ENCODE results near the gene XKRX.

The XKRX gene

GRCh38 chrX:100928660-100929613, at the start of gene XKRX:
XKRX (minus strand) TSS chrX:100928917; CDS start chrX:100928304, 613 bp downstream.
- peak; percentile 16 for DNase-seq

DNA sequence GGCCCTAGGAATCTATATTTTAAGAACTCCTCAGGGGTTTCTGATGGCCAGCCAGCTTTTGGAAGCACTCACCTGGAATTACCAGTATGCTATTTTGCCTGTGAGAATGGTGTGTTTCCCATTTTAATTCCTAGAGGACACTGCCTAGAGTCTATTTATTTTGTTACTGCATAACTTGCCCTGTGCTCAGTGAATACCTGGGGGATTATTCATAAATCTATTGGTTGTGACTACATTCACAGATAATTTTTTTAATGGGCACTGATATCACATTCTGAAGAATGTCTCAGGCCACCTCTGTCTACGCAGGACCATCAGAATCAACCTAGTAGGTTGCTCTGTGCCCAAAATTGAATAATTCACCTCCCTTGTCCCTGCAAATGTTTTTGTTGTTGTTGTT, 47.5 kb upstream of the XKRX start:
- DNase-seq = no peak

- DNase-seq = no peak
Observed at GRCh38 chrX:100975212-100975611, 46.5 kb upstream of the XKRX start.

- DNase-seq = no peak
Observed at GRCh38 chrX:100973411-100973810, 44.7 kb upstream of the XKRX start.

- no peak for DNase-seq
Observed at GRCh38 chrX:100969936-100970335, 41.2 kb upstream of the XKRX start.

GRCh38 chrX:100969408-100969807, 40.7 kb upstream of the XKRX start, which contains the start of gene ARL13A:
ARL13A (plus strand) TSS chrX:100969708; CDS start chrX:100973690, 3,982 bp downstream.
- DNase-seq = no peak

- DNase-seq = no peak
Observed at GRCh38 chrX:100964362-100964761, 35.6 kb upstream of the XKRX start.

- DNase-seq = no peak
Observed at GRCh38 chrX:100962811-100963210, 34.1 kb upstream of the XKRX start.

DNA sequence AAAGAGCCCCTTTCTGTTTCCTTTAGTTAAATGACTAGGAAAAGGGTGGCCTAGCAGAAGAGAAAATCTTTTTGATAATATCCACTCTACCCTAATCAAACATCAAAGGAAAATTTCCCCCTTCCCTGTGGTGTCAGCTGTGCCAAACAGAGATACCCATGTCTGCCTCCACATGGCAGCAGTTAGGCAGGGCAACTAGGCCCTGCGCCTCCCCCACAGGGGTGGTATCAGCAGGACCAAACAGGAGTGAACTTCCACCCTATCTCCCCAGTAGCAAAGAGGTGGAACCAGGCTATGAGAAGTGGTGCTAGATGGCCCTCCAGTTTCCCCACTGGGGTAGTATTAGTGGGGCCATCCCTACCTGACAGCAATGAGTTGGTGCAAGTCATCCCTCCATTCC, 19.8 kb upstream of the XKRX start:
- DNase-seq = no peak

DNA sequence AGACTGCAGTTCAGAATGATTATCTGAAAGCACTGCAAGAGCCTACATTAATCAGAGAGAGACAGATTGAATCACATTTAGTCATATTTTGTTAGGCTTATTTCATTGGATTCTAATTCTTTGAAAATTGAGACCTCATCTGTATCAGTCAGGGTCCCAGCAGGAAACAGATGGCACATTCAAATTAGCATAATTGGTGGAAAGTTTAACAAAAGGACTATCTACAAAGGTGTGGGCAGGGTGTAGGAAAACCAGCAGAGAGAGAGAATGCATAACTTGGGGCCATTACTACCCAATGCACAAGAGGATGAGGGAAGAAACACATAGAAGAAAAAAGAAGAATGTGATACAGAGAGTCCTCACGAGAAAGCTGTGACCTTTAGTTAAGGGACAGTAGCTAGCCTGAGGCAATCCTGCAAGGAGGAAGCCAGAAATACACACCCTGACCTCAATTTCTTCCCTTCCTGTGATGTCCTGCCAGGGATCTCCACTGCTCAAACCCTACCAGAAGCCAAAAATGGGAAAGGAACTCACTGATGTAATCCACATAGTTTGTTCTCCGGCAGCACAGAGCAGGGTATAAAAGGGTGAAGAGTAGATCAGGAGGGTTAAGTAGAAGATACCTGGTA, 17.7 kb upstream of the XKRX start:
- no peak for DNase-seq

DNA sequence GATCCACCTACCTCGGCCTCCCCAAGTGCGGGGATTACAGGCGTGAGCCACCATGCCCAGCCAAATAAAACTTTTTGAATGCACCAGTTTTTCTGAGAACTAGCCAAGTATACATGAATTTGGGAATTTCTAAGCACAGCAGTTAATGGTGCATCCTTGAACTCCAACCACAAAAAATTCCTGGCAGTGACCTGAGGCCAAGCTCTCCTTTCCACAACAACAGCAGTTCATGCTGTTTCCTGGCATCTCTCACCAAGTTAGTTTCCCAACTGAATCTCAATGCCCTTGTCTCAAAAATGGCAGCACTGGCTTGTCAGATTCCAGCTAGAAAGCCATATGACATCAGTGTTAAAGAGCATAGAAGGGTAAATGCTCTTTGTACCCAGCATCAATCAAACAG, 15.9 kb upstream of the XKRX start:
- no peak for DNase-seq

DNA sequence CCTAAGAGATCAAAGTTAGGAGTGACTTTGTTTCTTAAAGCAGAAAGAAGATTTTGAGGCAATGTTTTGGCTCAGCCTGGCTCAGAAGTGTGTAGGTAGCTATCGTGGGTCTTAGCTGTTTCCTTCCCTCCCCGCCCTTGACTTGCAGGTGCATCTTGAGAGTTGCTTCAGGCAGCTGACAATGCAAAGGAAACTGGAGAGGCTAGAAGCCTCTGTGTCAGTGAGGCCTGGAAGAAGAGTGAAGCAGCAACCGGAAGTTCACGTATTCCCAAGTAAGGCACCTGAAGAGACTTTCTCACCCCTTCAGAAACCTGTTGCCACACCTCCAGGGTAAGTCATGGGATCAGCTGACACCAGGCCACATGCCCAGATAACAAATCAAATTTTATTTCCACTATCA, 10.6 kb upstream of the XKRX start:
- no peak for DNase-seq

- DNase-seq = no peak
Observed at GRCh38 chrX:100935767-100936166, 7.0 kb upstream of the XKRX start.

- no peak for DNase-seq
Observed at GRCh38 chrX:100931925-100932285, 3.2 kb upstream of the XKRX start.

DNA sequence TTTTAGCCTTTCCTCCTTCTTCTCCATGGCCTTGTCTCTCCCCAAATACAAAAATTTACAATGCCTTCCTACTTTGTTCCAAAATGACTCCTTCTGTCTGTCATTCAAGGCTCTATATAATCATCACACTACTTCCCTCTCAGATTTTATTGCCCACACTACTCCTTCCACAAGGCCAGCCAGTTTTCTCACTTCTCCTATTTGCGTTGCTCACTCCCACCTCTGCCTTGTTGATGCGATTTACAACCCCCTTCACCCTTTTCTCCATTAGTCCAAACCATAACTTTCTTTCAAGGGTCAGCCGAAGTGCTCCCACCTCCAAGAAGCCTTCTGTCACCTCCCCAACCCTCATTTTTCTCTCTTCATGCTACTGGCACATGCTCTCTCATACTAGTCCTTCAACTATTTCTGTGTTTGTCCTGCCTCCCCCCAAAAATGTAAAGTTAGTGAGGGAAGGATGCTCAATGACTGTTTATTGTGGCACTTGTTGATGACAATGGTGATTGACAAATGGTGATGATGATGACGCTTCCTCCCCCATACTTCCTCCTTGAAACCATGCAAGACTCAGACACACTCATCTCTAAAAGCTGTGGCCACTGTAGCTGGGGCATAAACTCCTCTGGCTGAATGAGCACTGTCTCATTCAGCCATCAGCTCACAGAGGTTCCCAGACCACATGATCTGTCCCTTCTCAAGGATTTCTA, 2.7 kb upstream of the XKRX start:
- no peak for DNase-seq

DNA sequence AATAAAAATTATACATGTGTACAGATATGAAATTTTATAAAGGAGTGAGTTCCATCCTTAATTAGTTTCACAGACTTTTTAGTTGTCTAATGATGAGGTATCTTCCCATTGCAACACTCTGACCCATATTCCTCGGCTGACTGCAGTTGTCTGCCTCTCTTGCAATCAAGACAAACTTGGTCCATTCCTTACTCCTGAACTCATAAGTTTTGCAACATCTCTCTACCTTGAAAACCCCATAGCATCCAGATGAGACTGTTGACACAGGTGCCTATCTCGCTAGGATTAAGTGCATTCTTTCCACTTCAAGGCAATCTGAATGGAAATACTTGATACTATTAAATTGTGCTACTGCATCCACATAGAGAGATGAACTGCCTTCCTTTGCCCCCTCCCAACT, 2.3 kb downstream of the XKRX start:
- DNase-seq = no peak

- no peak for DNase-seq
Observed at GRCh38 chrX:100924375-100924774, 4.3 kb downstream of the XKRX start.

- DNase-seq = no peak
Observed at GRCh38 chrX:100915562-100915961, 13.2 kb downstream of the XKRX start.

GRCh38 chrX:100913111-100913510, 15.6 kb downstream of the XKRX start:
- no peak for DNase-seq

DNA sequence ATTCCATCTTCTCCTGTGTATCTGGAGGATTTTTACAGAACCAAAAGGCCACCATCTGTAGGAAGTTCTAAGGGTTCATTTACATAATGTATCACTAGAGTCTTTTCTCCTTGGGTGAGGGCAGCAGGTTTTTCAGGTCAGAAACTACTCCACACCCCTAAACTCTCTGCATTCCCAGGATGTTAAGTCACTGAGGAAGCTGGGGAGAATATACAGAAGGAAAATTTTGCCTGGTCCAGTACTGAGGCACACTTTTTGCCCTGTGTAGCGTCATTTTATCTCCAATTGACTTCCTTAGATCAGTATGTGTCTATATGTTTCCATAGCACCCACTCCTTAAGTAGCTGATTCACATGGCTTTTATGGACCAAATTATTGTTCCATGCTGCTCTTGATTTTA, 17.0 kb downstream of the XKRX start:
- no peak for DNase-seq

DNA sequence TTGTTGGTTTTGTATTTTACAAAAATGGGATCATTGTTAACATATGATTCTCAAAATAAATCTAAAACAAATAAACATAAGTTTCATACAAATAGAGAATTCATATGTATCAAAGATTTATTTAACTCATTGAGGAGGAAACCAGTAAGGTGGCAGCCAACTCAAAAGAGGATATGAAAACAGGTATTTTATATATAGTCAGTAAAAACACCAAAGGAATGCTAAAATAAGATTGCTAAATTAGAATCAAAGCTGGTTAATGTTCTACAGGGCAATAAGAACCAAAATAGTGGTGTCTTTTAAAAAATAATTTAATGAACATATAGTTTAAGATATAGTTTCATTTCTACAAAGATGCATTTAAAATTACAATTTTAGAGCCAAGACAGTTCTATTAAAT, 23.1 kb downstream of the XKRX start:
- DNase-seq = no peak

- DNase-seq = no peak
Observed at GRCh38 chrX:100904433-100904832, 24.3 kb downstream of the XKRX start.

GRCh38 chrX:100895365-100896075, 33.2 kb downstream of the XKRX start:
- peak; percentile 29 for DNase-seq

Data from hematopoietic multipotent progenitor cell treated with erythropoietin and hydrocortisone succinate and interleukin-3 and kit ligand, for 4 days (in vitro differentiated cells).